Stimulated activated CD8-positive, alpha-beta memory T cell treated with anti-CD3 and anti-CD28 coated beads, Interleukin-12 subunit alpha, Interleukin-12 subunit beta, amount 100 ng/mL, for 1 hour (primary cell): Measurements from ENCODE around the gene SHROOM3.

Experiments
- DNase-seq: peaks from one replicate; pipeline ENCODE4 v3.0.0-alpha.2; 2020; ENCODE audit warnings: low read depth

SHROOM3 gene

DNA sequence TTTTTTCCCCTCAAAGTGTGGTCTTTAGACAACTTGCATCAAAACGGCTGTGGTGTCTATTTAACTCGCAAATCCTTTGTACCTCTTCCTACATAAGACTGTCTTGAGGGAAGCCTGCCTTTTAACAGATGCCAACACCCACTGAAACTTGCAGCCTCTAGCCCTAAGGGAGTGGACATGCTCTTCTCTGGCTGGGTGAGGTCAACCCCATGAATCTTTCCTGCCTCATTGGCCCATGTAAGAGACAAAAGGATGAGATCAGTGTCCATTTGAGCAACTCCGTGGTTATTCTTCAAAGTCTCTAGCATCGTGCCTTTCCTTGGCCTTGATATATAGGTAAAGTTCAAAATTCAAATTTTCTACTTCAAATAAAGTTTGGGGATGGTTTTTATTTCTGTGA, 134.7 kb downstream of the SHROOM3 start:
- DNase-seq: no peak

- no peak for DNase-seq
These were observed 135.3 kb downstream of the SHROOM3 start for GRCh38 chr4:76570141-76570973.

DNA sequence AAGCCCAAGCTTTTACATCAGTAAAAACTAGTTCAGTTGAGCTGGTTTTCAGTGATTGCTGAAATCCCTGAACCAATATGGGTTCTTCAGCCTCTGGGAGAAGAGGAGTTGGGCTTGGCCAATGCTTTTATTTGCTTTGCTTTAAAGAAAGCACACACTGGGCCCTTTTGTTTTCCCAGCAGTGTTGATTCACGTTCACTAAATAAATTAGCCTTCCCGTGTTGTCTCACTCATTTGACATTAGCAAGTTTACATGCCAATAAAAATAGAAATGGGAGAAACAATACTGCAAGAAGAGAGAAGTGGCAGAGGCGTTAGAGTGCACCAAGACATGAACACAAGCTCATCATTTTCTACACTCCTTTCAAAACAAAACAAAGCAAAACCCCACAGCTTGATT, 136.2 kb downstream of the SHROOM3 start:
- DNase-seq: no peak

DNA sequence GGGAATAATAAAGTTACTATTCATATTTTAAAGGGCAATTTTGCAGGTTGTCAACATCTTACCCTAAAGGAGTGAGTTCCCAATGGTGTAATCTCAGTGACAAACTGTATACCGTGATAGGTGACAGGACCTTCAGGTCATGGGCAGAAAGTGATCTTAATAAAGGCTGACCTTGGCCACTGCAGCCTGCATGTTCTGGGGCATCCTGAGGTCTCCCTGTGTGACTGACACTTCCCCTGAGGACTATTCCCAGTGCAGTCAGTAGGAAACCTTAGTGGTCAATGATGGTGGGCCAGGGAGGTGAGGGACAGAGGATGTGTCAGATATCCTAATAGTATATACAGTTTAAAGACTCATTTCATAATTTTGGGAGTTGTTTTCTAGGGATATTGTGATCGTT, 137.2 kb downstream of the SHROOM3 start:
- DNase-seq: no peak

DNA sequence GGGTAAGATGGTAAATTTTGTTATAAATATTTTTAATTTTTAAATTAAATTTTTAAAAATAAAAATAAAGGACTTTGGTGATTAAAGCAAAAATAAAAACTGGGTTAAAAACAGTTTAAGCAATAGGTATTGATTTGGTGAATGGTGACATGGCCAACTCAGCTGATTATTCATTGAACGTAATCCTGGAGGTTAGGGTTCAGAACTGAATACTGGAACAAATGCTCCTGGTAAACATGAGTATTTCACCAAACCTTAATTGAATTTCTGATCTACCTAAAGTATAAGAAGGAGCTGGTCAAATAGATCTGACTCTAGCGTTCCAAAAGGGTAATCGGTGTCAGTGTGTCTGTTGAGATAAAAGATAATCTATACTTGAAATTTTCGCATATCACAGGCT, 141.8 kb downstream of the SHROOM3 start:
- DNase-seq: no peak

- DNase-seq: no peak
These were observed 143.1 kb downstream of the SHROOM3 start for GRCh38 chr4:76578002-76578560.

- no peak for DNase-seq
These were observed 144.8 kb downstream of the SHROOM3 start for GRCh38 chr4:76579596-76580375.

GRCh38 chr4:76581077-76581962, 146.3 kb downstream of the SHROOM3 start:
- no peak for DNase-seq

DNA sequence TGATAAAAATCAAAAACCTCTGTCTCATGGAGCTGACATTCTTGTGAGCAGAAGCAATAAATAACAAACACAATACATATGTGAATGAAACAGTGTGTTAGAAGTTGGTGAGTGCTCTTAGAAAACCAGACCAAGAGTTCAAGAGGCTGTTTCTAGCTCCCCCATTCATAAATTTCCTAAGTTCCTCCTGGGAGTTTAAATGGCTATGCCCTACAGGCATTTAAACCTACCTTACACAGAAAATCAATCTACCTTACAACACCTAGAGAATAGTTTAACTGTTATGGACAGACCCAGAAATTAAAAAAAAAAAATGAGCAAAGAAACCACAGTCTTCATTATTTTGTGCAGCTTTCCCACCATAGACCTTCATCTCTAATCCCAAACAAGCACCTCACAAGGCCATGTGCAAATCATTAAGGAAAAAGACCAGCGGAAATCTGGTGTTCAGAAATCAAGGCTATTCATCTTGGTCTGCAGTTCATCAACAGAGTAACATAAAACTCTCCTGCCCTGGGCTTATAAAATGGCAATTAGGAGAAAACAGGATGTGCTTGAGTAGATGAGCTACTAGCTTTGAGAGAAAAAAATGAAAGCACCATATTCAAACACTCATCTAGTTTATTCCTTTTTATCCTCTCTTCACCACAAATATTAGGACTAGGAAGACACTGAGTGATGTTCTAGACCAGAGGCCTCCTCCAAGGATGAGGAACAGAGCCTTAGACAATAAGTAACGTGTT, 147.2 kb downstream of the SHROOM3 start:
- DNase-seq: no peak

- DNase-seq: no peak
These were observed 147.7 kb downstream of the SHROOM3 start for GRCh38 chr4:76582817-76583087.

DNA sequence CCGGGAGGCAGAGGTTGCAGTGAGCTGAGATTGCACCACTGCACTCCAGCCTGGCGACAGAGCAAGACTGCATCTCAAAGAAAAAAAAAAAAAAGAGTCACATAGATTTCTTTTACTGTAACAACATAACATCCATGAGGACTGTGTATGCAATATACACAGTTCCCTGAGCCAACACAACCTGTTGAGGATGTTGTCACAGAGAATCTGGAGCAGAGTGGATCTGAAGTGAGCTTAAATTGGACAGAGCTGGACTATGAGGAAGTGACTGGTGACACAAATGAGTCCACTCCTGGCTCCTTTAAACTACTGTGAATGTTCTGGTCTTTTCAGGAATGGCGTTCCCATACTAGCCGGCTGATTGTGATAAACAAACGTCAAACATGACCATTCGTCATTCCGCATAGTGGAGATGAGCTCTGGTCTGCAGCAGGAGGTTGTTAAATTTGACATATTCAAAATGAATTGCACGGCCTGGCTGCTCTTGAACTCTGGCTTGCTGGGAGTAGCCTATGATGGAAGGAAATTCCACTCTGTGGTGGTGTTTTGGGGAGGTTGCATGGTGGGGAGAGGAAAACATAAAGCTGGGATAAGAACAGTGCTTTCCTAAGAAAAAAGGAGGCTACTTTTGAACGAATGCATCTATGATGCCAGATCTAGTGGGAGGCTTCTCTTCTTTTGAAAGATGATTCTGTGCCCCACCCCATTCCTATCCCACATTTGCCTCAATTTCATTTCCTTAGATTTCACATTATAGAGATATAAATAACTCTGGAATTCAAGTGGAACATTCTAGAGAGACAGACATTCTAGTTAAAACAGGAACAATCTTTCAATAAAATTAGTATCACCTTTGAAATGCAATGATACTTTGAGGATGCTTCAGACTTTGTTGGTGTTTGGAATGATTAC, 149.5 kb downstream of the SHROOM3 start:
- DNase-seq: no peak

DNA sequence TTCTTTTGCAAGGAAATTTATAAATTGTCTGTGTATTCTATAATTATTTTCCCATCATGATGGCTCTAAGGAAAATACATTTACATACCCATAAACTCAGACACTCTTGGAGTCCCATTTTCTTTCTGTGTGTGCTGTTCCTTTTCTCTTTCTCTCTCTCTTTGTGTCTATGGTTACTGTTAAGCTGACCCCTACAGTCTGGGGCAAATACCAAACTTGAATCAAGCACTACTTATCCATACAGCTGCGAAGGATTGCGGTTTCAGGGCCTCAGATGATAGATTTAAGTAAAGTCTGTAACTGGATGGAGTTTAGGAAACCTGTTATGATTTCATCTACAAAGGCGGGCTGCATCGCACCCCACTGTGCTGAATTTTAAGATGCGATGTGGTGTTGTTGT, 150.2 kb downstream of the SHROOM3 start:
- DNase-seq: no peak

DNA sequence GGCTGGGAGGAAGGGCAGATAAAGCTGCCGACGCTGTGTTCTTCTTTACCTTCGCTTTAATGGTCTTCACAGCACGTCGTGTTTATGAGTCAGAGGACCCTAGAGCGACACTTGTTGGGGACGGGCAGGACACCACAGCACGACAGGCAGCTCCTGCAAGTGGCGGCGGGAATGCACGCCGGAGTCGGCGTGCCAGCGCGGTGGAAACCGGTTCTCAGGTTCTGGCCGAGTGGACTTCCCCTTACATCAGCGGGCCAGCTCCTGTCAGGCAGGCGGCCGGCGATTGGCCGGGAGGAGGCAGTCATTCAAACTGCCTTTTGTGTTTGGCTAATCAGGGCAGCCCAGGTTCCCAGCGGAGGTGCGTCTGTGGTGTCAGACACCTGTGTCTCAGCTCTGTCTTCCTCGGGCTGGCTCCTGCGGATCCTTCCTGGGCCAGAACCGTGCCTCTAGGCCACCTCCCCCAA, 150.9 kb downstream of the SHROOM3 start:
- no peak for DNase-seq

GRCh38 chr4:76588274-76588673, 153.2 kb downstream of the SHROOM3 start:
- DNase-seq: no peak

- no peak for DNase-seq
These were observed 154.4 kb downstream of the SHROOM3 start for GRCh38 chr4:76589402-76589801.

- DNase-seq: no peak
These were observed 155.1 kb downstream of the SHROOM3 start for GRCh38 chr4:76589872-76590797.

DNA sequence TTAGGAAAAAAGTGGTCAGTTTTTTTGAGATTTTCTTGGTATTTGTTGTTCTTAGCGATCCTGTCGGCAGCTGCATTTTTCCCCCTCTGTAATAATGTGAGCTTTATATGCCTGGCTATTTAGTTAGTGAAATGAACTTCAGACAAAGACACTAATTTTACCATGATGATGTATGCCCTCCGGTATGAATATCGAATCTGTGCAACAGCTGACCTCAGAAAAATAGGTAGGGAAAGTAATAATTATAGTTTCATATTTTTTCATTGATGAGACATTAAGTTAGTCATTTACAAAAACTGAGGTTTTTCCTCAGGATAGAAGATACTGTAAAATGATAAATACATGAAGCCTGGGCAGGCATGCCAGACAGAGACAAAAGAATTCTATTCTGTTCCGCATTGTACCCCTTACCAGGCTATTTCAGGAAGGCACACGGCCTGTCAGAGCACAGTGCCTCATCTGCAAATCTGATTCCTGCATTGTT, 155.8 kb downstream of the SHROOM3 start:
- no peak for DNase-seq

DNA sequence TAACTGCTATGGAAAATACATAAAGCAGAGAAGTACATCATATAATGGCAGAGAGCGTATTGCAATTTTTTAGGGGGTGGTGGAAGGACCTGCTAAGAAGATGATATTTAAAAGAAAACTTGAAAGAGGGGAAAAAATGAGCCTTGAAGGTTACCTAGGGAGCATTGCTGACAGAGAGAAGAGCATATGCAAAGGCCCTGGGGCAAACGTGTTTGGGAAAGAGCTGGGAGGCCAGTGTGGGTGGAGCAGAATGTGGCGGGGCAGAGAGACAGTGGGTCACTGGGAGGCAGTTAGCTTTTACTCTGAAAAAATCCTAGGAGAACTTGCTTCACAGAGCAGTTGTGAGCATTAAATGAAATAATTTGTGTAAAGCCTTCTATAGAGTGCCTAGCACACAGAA, 157.0 kb downstream of the SHROOM3 start:
- DNase-seq: no peak

- no peak for DNase-seq
These were observed 157.4 kb downstream of the SHROOM3 start for GRCh38 chr4:76592460-76592859.
